ENCODE results near the gene SLC35D3.
"Not testable (repeated sequence)": the region's sequence is repeated elsewhere in the genome, so short reads cannot be mapped to it uniquely, and the experiment has no call there.

The SLC35D3 gene

GRCh38 chr6:136923116-136923953 lies 1.2 kb downstream of the SLC35D3 start:
- no peak for DNase-seq (ENCODE audit: low read depth, low spot score)

- DNase-seq (ENCODE audit: low read depth, low spot score): no peak
Observed at GRCh38 chr6:136923954-136924673, 2.0 kb downstream of the SLC35D3 start.

GRCh38 chr6:136926383-136926782 lies 4.3 kb downstream of the SLC35D3 start:
- no peak for DNase-seq (ENCODE audit: low read depth, low spot score)

- DNase-seq (ENCODE audit: low read depth, low spot score): no peak
Observed at GRCh38 chr6:136927292-136927691, 5.2 kb downstream of the SLC35D3 start.

GRCh38 chr6:136930528-136930927 lies 8.4 kb downstream of the SLC35D3 start:
- DNase-seq (ENCODE audit: low read depth, low spot score): no peak

GRCh38 chr6:136932599-136932998 lies 10.5 kb downstream of the SLC35D3 start:
- DNase-seq (ENCODE audit: low read depth, low spot score): no peak

GRCh38 chr6:136945072-136945471 lies 23.0 kb downstream of the SLC35D3 start:
- DNase-seq (ENCODE audit: low read depth, low spot score): no peak

- no peak for DNase-seq (ENCODE audit: low read depth, low spot score)
Observed at GRCh38 chr6:136945711-136946121, 23.6 kb downstream of the SLC35D3 start.

- no peak for DNase-seq (ENCODE audit: low read depth, low spot score)
Observed at GRCh38 chr6:136947037-136947436, 24.9 kb downstream of the SLC35D3 start.

GRCh38 chr6:136949957-136950356 lies 27.9 kb downstream of the SLC35D3 start:
- DNase-seq (ENCODE audit: low read depth, low spot score): not testable (repeated sequence)

- DNase-seq (ENCODE audit: low read depth, low spot score): no peak
Observed at GRCh38 chr6:136950436-136951126, 28.5 kb downstream of the SLC35D3 start.

- no peak for DNase-seq (ENCODE audit: low read depth, low spot score)
Observed at GRCh38 chr6:136952714-136953260, 30.7 kb downstream of the SLC35D3 start.

- DNase-seq (ENCODE audit: low read depth, low spot score): no peak
Observed at GRCh38 chr6:136955123-136955522, 33.0 kb downstream of the SLC35D3 start.

- peak; percentile 89 for DNase-seq (ENCODE audit: low read depth, low spot score)
Observed at GRCh38 chr6:136956590-136957544, 34.8 kb downstream of the SLC35D3 start.

- DNase-seq (ENCODE audit: low read depth, low spot score): no peak
Observed at GRCh38 chr6:136958168-136958567, 36.1 kb downstream of the SLC35D3 start.

GRCh38 chr6:136959471-136959891 lies 37.4 kb downstream of the SLC35D3 start:
- no peak for DNase-seq (ENCODE audit: low read depth, low spot score)

GRCh38 chr6:136959935-136960334 lies 37.8 kb downstream of the SLC35D3 start:
- not testable (repeated sequence) for DNase-seq (ENCODE audit: low read depth, low spot score)

GRCh38 chr6:136960781-136961180 lies 38.7 kb downstream of the SLC35D3 start:
- no peak for DNase-seq (ENCODE audit: low read depth, low spot score)

- DNase-seq (ENCODE audit: low read depth, low spot score): no peak
Observed at GRCh38 chr6:136961848-136962247, 39.7 kb downstream of the SLC35D3 start.

- DNase-seq (ENCODE audit: low read depth, low spot score): no peak
Observed at GRCh38 chr6:136962661-136963060, 40.6 kb downstream of the SLC35D3 start.

GRCh38 chr6:136963259-136963658 lies 41.2 kb downstream of the SLC35D3 start:
- DNase-seq (ENCODE audit: low read depth, low spot score): no peak

Measured in iPS DF 19.7 (cell line).